Activated naive CD8-positive, alpha-beta T cell treated with anti-CD3 and anti-CD28 coated beads for 36 hours (primary cell): ENCODE measurements around the gene RNF121. TPM values are rescaled to one million over a fixed set of nuclear protein-coding genes. Genes with fewer than 3 reads are reported as not detected.

Source experiments
- DNase-seq: peaks from one replicate; pipeline ENCODE4 v3.0.0; 2021
- H3K27ac Mint-ChIP-seq: one replicate; pipeline ENCODE4 v1.8.0; 2022; ENCODE audit warnings: mild to moderate bottlenecking, moderate library complexity, mixed read lengths
- H3K27me3 Mint-ChIP-seq: one replicate; pipeline ENCODE4 v1.8.0; 2022; ENCODE audit warnings: mild to moderate bottlenecking, mixed read lengths
- H3K36me3 Mint-ChIP-seq: one replicate; pipeline ENCODE4 v1.8.0; 2021; ENCODE audit warnings: mild to moderate bottlenecking, mixed read lengths
- H3K4me1 Mint-ChIP-seq: one replicate; pipeline ENCODE4 v1.8.0; 2021; ENCODE audit warnings: mixed read lengths
- H3K4me3 Mint-ChIP-seq: one replicate; pipeline ENCODE4 v1.8.0; 2022; ENCODE audit warnings: mild to moderate bottlenecking, moderate library complexity, mixed read lengths
- H3K9me3 Mint-ChIP-seq: one replicate; pipeline ENCODE4 v1.8.0; 2022; ENCODE audit warnings: mixed read lengths
- total RNA-seq, 2 experiments: library from RNA; stranded (reverse); gene quantifications; one replicate each; pipeline ENCODE4 v1.2.3, GENCODE V29; 2021

The RNF121 gene
- total RNA-seq, 2 experiments from 2014 or later, result 28.3 to 30.7 TPM

GRCh38 chr11:71949034-71949433, 20.2 kb downstream of the RNF121 start:
- DNase-seq, result no peak
- H3K27ac Mint-ChIP-seq, result no peak overlapping the region
- peaks cover 3% of the 10 kb centered on the region for H3K36me3 Mint-ChIP-seq
- H3K4me3 Mint-ChIP-seq, result no peak overlapping the region
- peaks cover 16% of the 10 kb centered on the region for H3K4me1 Mint-ChIP-seq
- H3K9me3 Mint-ChIP-seq, result no peaks in the 10 kb centered on the region
- H3K27me3 Mint-ChIP-seq, result no peaks in the 10 kb centered on the region

GRCh38 chr11:71951741-71952310, 23.0 kb downstream of the RNF121 start:
- Mint-ChIP-seq H3K36me3 (peaks cover 1% of the 10 kb centered on the region), H3K9me3 (no peaks in the 10 kb centered on the region), H3K4me3 (no peak overlapping the region), H3K27ac (no peak overlapping the region), H3K27me3 (no peaks in the 10 kb centered on the region), H3K4me1 (peaks cover 21% of the 10 kb centered on the region)
- DNase-seq, result no peak

GRCh38 chr11:71955898-71956456, 27.1 kb downstream of the RNF121 start:
- DNase-seq, result no peak
- Mint-ChIP-seq H3K27ac (no peak overlapping the region), H3K27me3 (no peaks in the 10 kb centered on the region), H3K36me3 (peaks cover 15% of the 10 kb centered on the region), H3K4me1 (peaks cover 16% of the 10 kb centered on the region), H3K9me3 (no peaks in the 10 kb centered on the region), H3K4me3 (no peak overlapping the region)

- Mint-ChIP-seq H3K4me3 (peak overlapping the region; percentile 10), H3K36me3 (peaks cover 34% of the 10 kb centered on the region), H3K9me3 (no peaks in the 10 kb centered on the region), H3K27ac (peak overlapping the region; percentile 77), H3K27me3 (no peaks in the 10 kb centered on the region), H3K4me1 (peaks cover 22% of the 10 kb centered on the region)
- DNase-seq, result no peak
Observed at GRCh38 chr11:71962428-71963038, 33.7 kb downstream of the RNF121 start.

GRCh38 chr11:71963468-71963867, 34.6 kb downstream of the RNF121 start:
- Mint-ChIP-seq H3K4me3 (no peak overlapping the region), H3K4me1 (peaks cover 19% of the 10 kb centered on the region), H3K36me3 (peaks cover 35% of the 10 kb centered on the region), H3K9me3 (no peaks in the 10 kb centered on the region), H3K27me3 (no peaks in the 10 kb centered on the region), H3K27ac (no peak overlapping the region)
- DNase-seq, result no peak

GRCh38 chr11:71964641-71965040, 35.8 kb downstream of the RNF121 start:
- H3K9me3 Mint-ChIP-seq, result no peaks in the 10 kb centered on the region
- peaks cover 34% of the 10 kb centered on the region for H3K36me3 Mint-ChIP-seq
- peaks cover 20% of the 10 kb centered on the region for H3K4me1 Mint-ChIP-seq
- no peak overlapping the region for H3K27ac Mint-ChIP-seq
- no peak for DNase-seq
- H3K27me3 Mint-ChIP-seq, result no peaks in the 10 kb centered on the region
- H3K4me3 Mint-ChIP-seq, result no peak overlapping the region

- Mint-ChIP-seq H3K4me3 (no peak overlapping the region), H3K9me3 (no peaks in the 10 kb centered on the region), H3K27ac (no peak overlapping the region), H3K36me3 (peaks cover 15% of the 10 kb centered on the region), H3K4me1 (peaks cover 9% of the 10 kb centered on the region), H3K27me3 (no peaks in the 10 kb centered on the region)
- no peak for DNase-seq
Observed at GRCh38 chr11:71971680-71972079, 42.8 kb downstream of the RNF121 start.

GRCh38 chr11:71976551-71976950, 47.7 kb downstream of the RNF121 start:
- Mint-ChIP-seq H3K4me3 (no peak overlapping the region), H3K36me3 (peaks cover 9% of the 10 kb centered on the region)

GRCh38 chr11:71977090-71977489, 48.2 kb downstream of the RNF121 start:
- no peak overlapping the region for H3K27ac Mint-ChIP-seq
- no peaks in the 10 kb centered on the region for H3K27me3 Mint-ChIP-seq
- DNase-seq, result no peak
- H3K9me3 Mint-ChIP-seq, result no peaks in the 10 kb centered on the region
- no peak overlapping the region for H3K4me3 Mint-ChIP-seq
- H3K36me3 Mint-ChIP-seq, result peaks cover 9% of the 10 kb centered on the region
- H3K4me1 Mint-ChIP-seq, result peaks cover 6% of the 10 kb centered on the region

More at GRCh38 chr11:71976551-71976950, 47.7 kb downstream of the RNF121 start:
- Mint-ChIP-seq H3K27ac (no peak overlapping the region), H3K27me3 (no peaks in the 10 kb centered on the region), H3K9me3 (no peaks in the 10 kb centered on the region), H3K4me1 (peaks cover 6% of the 10 kb centered on the region)
- no peak for DNase-seq

GRCh38 chr11:71977743-71978418, 49.0 kb downstream of the RNF121 start:
- H3K27ac Mint-ChIP-seq, result no peak overlapping the region
- DNase-seq, result peak; percentile 21
- peaks cover 6% of the 10 kb centered on the region for H3K4me1 Mint-ChIP-seq
- H3K36me3 Mint-ChIP-seq, result peaks cover 13% of the 10 kb centered on the region
- H3K9me3 Mint-ChIP-seq, result no peaks in the 10 kb centered on the region
- no peak overlapping the region for H3K4me3 Mint-ChIP-seq
- H3K27me3 Mint-ChIP-seq, result no peaks in the 10 kb centered on the region

- Mint-ChIP-seq H3K4me1 (peaks cover 6% of the 10 kb centered on the region), H3K27me3 (no peaks in the 10 kb centered on the region), H3K4me3 (no peak overlapping the region), H3K9me3 (no peaks in the 10 kb centered on the region), H3K27ac (no peak overlapping the region), H3K36me3 (peaks cover 15% of the 10 kb centered on the region)
- DNase-seq, result no peak
Observed at GRCh38 chr11:71979094-71979493, 50.2 kb downstream of the RNF121 start.

GRCh38 chr11:71979602-71980001, 50.8 kb downstream of the RNF121 start:
- peaks cover 5% of the 10 kb centered on the region for H3K4me1 Mint-ChIP-seq
- H3K36me3 Mint-ChIP-seq, result peaks cover 14% of the 10 kb centered on the region
- no peak overlapping the region for H3K4me3 Mint-ChIP-seq
- H3K9me3 Mint-ChIP-seq, result no peaks in the 10 kb centered on the region
- H3K27me3 Mint-ChIP-seq, result no peaks in the 10 kb centered on the region
- no peak for DNase-seq
- no peak overlapping the region for H3K27ac Mint-ChIP-seq

- peaks cover 11% of the 10 kb centered on the region for H3K36me3 Mint-ChIP-seq
- no peak overlapping the region for H3K27ac Mint-ChIP-seq
- H3K4me1 Mint-ChIP-seq, result no peaks in the 10 kb centered on the region
- no peak for DNase-seq
- H3K9me3 Mint-ChIP-seq, result no peaks in the 10 kb centered on the region
- H3K27me3 Mint-ChIP-seq, result no peaks in the 10 kb centered on the region
- no peak overlapping the region for H3K4me3 Mint-ChIP-seq
Observed at GRCh38 chr11:71986131-71986530, 57.3 kb downstream of the RNF121 start.

- H3K27ac Mint-ChIP-seq, result no peak overlapping the region
- peaks cover 7% of the 10 kb centered on the region for H3K36me3 Mint-ChIP-seq
- DNase-seq, result no peak
- H3K4me3 Mint-ChIP-seq, result no peak overlapping the region
- H3K9me3 Mint-ChIP-seq, result no peaks in the 10 kb centered on the region
- H3K4me1 Mint-ChIP-seq, result peaks cover 8% of the 10 kb centered on the region
- H3K27me3 Mint-ChIP-seq, result no peaks in the 10 kb centered on the region
Observed at GRCh38 chr11:71987521-71987920, 58.7 kb downstream of the RNF121 start.

GRCh38 chr11:71988050-71988449, 59.2 kb downstream of the RNF121 start:
- DNase-seq, result no peak
- peaks cover 9% of the 10 kb centered on the region for H3K4me1 Mint-ChIP-seq
- no peaks in the 10 kb centered on the region for H3K9me3 Mint-ChIP-seq
- H3K36me3 Mint-ChIP-seq, result peaks cover 7% of the 10 kb centered on the region
- H3K27ac Mint-ChIP-seq, result no peak overlapping the region
- H3K27me3 Mint-ChIP-seq, result no peaks in the 10 kb centered on the region
- no peak overlapping the region for H3K4me3 Mint-ChIP-seq
